Osteocyte (in vitro differentiated cells): ENCODE results near the gene SCAMP2. TPM values are rescaled to one million over a fixed set of nuclear protein-coding genes. Genes with fewer than 3 reads are reported as not detected.

Experiments used
- DNase-seq: peaks from one replicate; pipeline ENCODE4 v3.0.0; 2021; ENCODE audit warnings: mixed read lengths; ENCODE audit not compliant: unreplicated experiment; ENCODE audit errors: extremely low spot score
- H3K27ac Mint-ChIP-seq: one replicate; pipeline ENCODE4 v1.8.0; 2021; ENCODE audit warnings: mild to moderate bottlenecking, mixed read lengths; ENCODE audit not compliant: unreplicated experiment
- H3K27me3 Mint-ChIP-seq: one replicate; pipeline ENCODE4 v1.8.0; 2021; ENCODE audit warnings: mixed read lengths; ENCODE audit not compliant: unreplicated experiment
- H3K36me3 Mint-ChIP-seq: one replicate; pipeline ENCODE4 v1.8.0; 2021; ENCODE audit warnings: mixed read lengths; ENCODE audit not compliant: unreplicated experiment
- H3K4me1 Mint-ChIP-seq: one replicate; pipeline ENCODE4 v1.8.0; 2021; ENCODE audit warnings: mixed read lengths; ENCODE audit not compliant: unreplicated experiment
- H3K4me3 Mint-ChIP-seq: one replicate; pipeline ENCODE4 v1.8.0; 2021; ENCODE audit warnings: mild to moderate bottlenecking, moderate library complexity, mixed read lengths; ENCODE audit not compliant: unreplicated experiment
- H3K9me3 Mint-ChIP-seq: one replicate; pipeline ENCODE4 v1.8.0; 2021; ENCODE audit warnings: mixed read lengths; ENCODE audit not compliant: unreplicated experiment
- CTCF ChIP-seq: fragments of 200-600 bp; sonication (generic); IDR thresholded peaks from 2 replicates; pipeline ENCODE4 v1.5.0; 2021; ENCODE audit warnings: antibody characterized with exemption, mild to moderate bottlenecking, moderate library complexity
- total RNA-seq: library from RNA; stranded (reverse); gene quantifications from 2 replicates; pipeline ENCODE4 v1.2.1, GENCODE V29; 2021

The SCAMP2 gene
- total RNA-seq, 1 donor from 2014 or later: 73.4 TPM

GRCh38 chr15:74885461-74885860 lies 12.3 kb upstream of the SCAMP2 start:
- H3K9me3 Mint-ChIP-seq: no peaks in the 10 kb centered on the region
- H3K4me1 Mint-ChIP-seq: peaks cover 12% of the 10 kb centered on the region
- H3K36me3 Mint-ChIP-seq: no peaks in the 10 kb centered on the region
- H3K27me3 Mint-ChIP-seq: no peaks in the 10 kb centered on the region
- no peak overlapping the region for H3K4me3 Mint-ChIP-seq
- no peak for TF ChIP-seq CTCF
- H3K27ac Mint-ChIP-seq: no peak overlapping the region
- DNase-seq: no peak

- H3K36me3 Mint-ChIP-seq: no peaks in the 10 kb centered on the region
- no peak for DNase-seq
Measured at GRCh38 chr15:74884428-74885223, 11.5 kb upstream of the SCAMP2 start.

GRCh38 chr15:74882528-74882927 lies 9.4 kb upstream of the SCAMP2 start:
- no peak overlapping the region for H3K27ac Mint-ChIP-seq
- no peaks in the 10 kb centered on the region for H3K27me3 Mint-ChIP-seq
- no peak for DNase-seq
- H3K36me3 Mint-ChIP-seq: no peaks in the 10 kb centered on the region
- TF ChIP-seq CTCF: no peak
- no peaks in the 10 kb centered on the region for H3K4me1 Mint-ChIP-seq
- H3K9me3 Mint-ChIP-seq: no peaks in the 10 kb centered on the region
- no peak overlapping the region for H3K4me3 Mint-ChIP-seq

More at GRCh38 chr15:74884428-74885223, 11.5 kb upstream of the SCAMP2 start:
- no peak overlapping the region for H3K4me3 Mint-ChIP-seq
- no peaks in the 10 kb centered on the region for H3K9me3 Mint-ChIP-seq
- TF ChIP-seq CTCF: no peak
- H3K27ac Mint-ChIP-seq: no peak overlapping the region
- H3K4me1 Mint-ChIP-seq: peaks cover 5% of the 10 kb centered on the region
- H3K27me3 Mint-ChIP-seq: no peaks in the 10 kb centered on the region

- H3K4me3 Mint-ChIP-seq: no peak overlapping the region
- H3K4me1 Mint-ChIP-seq: peaks cover 5% of the 10 kb centered on the region
- TF ChIP-seq CTCF: no peak
- H3K36me3 Mint-ChIP-seq: no peaks in the 10 kb centered on the region
- no peak for DNase-seq
- no peaks in the 10 kb centered on the region for H3K9me3 Mint-ChIP-seq
- no peak overlapping the region for H3K27ac Mint-ChIP-seq
- H3K27me3 Mint-ChIP-seq: peaks cover 9% of the 10 kb centered on the region
Measured at GRCh38 chr15:74878273-74878672, 5.1 kb upstream of the SCAMP2 start.

GRCh38 chr15:74873756-74874424 lies 725 bp upstream of the SCAMP2 start:
- TF ChIP-seq CTCF: no peak
- peak overlapping the region; percentile 73 for H3K27ac Mint-ChIP-seq
- H3K4me1 Mint-ChIP-seq: peaks cover 37% of the 10 kb centered on the region
- peak overlapping the region; percentile 95 for H3K4me3 Mint-ChIP-seq
- no peaks in the 10 kb centered on the region for H3K9me3 Mint-ChIP-seq
- peaks cover 9% of the 10 kb centered on the region for H3K27me3 Mint-ChIP-seq
- no peaks in the 10 kb centered on the region for H3K36me3 Mint-ChIP-seq
- DNase-seq: no peak
